GM13976 (cell line): ENCODE measurements around the gene VANGL1.

Experiments used
- DNase-seq: peaks from one replicate; pipeline ENCODE4 v3.0.0; 2012; ENCODE audit warnings: low spot score
- in situ Hi-C: fragments of 300-500 bp; cut with MboI; formaldehyde crosslinking; loops from one replicate; pipeline ENCODE4 v1.12.0; 2022; ENCODE audit warnings: low sequenced_read_pairs, mixed read lengths, inconsistent platforms; ENCODE audit not compliant: unreplicated experiment
- TF ChIP-seq, protein P1 (sequence below): IDR thresholded peaks from 2 replicates; pipeline ENCODE4 v1.5.1; 2012; ENCODE audit warnings: borderline replicate concordance, mild to moderate bottlenecking; ENCODE audit not compliant: insufficient read depth; ENCODE audit errors: extremely low read depth, missing control alignments, control extremely low read depth

Gene VANGL1

DNA sequence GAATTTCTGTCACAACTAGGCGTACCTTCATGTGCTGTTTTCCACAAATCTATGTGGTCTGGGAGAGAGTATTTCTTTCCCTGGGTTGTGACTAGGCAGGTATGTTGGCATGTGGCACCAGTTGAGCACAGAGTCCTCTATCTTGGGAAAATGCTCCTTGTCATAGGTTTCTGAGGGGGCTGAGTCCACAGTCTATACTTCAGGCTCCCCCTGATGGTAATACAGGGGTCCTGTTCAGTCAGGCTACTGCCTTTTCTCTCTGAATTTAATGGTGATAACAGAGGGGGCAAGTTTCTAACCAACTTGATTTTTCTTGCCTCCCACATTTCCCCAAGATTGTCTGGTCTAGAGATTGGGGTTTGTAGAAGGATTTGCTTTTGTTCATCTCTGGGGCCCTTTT, 35.8 kb downstream of the VANGL1 start:
- TF ChIP-seq, protein P1, sequence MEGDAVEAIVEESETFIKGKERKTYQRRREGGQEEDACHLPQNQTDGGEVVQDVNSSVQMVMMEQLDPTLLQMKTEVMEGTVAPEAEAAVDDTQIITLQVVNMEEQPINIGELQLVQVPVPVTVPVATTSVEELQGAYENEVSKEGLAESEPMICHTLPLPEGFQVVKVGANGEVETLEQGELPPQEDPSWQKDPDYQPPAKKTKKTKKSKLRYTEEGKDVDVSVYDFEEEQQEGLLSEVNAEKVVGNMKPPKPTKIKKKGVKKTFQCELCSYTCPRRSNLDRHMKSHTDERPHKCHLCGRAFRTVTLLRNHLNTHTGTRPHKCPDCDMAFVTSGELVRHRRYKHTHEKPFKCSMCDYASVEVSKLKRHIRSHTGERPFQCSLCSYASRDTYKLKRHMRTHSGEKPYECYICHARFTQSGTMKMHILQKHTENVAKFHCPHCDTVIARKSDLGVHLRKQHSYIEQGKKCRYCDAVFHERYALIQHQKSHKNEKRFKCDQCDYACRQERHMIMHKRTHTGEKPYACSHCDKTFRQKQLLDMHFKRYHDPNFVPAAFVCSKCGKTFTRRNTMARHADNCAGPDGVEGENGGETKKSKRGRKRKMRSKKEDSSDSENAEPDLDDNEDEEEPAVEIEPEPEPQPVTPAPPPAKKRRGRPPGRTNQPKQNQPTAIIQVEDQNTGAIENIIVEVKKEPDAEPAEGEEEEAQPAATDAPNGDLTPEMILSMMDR: no peak
- in situ Hi-C loops: no loop called here
- no peak for DNase-seq

DNA sequence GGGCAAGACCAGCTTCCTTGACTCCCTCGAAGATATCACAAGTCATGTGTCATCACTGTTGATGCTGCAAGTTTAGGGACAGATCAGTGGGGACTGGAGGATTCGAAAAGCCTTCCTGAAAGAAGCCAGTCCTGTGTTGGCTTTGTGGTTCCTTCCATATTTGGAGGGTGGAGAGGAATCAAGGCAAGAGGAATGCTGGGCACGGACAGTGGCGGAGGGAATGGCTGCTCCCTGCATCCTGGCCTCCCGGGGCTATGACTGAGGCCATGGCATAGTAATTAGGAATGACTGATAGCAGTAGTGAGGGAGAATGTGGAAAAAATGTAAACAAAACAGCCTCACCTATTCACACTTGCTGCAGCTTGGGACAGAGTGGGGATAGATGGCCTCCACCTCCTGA, 36.4 kb downstream of the VANGL1 start:
- no peak for DNase-seq
- TF ChIP-seq, protein P1: no peak
- in situ Hi-C loops: no loop called here

DNA sequence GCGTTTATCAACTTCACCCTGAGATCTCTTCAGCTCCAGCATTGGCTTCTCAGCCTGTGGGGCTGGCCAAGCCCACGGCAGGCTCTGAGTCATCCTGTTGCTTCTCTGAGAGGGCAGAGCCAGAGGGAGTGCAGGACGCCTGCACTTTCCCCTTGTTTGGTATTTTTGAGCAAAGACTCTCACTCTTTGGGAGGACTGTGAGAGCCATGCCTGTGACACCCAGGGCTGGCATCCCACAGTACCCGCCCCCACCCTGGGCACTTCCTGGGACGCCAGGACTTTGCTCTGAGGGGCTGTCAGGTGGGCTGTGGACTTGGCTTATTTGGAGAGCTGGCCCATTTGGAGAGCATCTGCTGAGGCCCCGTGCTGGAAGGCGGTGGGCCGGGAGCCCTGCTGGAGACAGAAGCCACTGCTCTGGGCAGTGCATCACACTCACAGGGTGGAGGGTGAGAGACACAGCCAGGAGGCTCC, 37.4 kb downstream of the VANGL1 start:
- TF ChIP-seq, protein P1: no peak
- in situ Hi-C loops: no loop called here
- DNase-seq: no peak

- TF ChIP-seq, protein P1: no peak
- in situ Hi-C loops: no loop called here
- DNase-seq: no peak
Observed at GRCh38 chr1:115680730-115681111, 39.0 kb downstream of the VANGL1 start.

- no peak for DNase-seq
- in situ Hi-C loops: no loop called here
- TF ChIP-seq, protein P1: no peak
Observed at GRCh38 chr1:115682792-115683191, 41.0 kb downstream of the VANGL1 start.

GRCh38 chr1:115685029-115685705, 43.4 kb downstream of the VANGL1 start:
- TF ChIP-seq, protein P1: no peak
- in situ Hi-C loops: no loop called here
- no peak for DNase-seq
